Globus pallidus (tissue), 1 donor: ENCODE data around the gene SACM1L.

ENCODE experiments used
- DNase-seq: peaks from one replicate; pipeline ENCODE4 v3.0.0-alpha.2; 2015; ENCODE audit warnings: low spot score

SACM1L gene, protein sequence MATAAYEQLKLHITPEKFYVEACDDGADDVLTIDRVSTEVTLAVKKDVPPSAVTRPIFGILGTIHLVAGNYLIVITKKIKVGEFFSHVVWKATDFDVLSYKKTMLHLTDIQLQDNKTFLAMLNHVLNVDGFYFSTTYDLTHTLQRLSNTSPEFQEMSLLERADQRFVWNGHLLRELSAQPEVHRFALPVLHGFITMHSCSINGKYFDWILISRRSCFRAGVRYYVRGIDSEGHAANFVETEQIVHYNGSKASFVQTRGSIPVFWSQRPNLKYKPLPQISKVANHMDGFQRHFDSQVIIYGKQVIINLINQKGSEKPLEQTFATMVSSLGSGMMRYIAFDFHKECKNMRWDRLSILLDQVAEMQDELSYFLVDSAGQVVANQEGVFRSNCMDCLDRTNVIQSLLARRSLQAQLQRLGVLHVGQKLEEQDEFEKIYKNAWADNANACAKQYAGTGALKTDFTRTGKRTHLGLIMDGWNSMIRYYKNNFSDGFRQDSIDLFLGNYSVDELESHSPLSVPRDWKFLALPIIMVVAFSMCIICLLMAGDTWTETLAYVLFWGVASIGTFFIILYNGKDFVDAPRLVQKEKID

DNA sequence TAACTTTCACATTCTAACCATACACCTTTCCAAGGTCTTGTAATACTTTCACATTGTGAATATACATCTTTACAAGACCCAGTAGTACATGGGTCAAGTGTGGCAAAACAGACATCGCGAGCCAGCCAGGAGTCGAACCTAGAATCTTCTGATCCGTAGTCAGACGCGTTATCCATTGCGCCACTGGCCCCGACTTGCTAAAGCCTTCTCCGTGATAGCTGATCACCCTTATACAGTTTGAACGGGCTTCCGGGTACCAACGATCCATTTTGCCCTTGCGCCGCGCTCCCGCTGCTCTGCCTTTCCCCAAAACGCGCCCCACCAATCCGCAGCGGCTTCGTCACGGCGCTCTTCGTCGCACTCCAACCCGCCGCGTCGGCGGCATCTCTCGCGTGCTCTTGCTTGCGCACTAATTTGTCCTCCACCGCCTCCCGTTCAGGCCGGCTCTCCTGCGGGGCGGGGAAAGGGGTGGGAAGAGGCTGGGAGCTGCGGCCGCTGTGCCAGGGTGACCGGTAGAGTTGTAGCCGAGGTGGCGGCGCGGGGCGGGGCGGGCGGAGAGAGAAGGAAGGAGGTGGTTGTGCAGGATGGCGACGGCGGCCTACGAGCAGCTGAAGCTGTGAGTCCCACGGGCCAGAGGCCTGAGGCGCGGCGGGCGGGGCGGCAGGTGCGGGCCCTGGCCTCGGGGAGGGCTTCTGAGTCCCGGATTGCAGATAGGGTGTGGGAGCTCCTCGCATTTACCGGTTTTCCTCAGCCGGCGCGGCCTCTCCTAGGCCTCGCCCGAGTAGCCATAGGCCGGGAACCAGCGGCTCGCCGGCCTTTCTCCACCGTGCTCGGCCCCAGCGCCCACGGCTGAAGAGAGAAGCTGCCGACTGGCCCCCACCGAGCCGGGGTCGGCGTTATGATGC lies at the start of gene SACM1L:
Gene SACM1L (plus strand): TSS at position 515 of the 905 bp plus-strand sequence. CDS start 70 bp downstream, at position 585.
- DNase-seq, result peak; percentile 98

DNA sequence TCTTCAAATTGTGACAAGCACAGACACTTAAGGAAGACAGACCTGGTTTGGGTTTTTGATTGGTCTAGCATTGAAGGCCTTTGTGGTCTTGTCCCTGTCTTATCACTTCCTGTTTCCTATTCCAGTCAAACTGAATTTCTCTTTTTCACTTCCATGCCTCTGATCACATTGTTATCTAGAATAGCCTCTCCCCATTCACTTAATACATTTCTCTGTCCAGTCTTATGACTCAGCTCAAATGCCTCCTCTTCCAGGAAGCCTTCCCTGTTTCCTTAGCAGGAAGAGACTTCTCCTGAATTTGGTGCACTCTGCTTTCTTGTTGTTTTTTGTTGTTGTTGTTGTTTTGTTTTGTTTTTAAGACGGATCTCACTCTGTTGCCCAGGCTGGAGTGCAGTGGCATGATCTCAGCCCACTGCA lies 49.1 kb upstream of the SACM1L start:
- DNase-seq, result no peak

DNA sequence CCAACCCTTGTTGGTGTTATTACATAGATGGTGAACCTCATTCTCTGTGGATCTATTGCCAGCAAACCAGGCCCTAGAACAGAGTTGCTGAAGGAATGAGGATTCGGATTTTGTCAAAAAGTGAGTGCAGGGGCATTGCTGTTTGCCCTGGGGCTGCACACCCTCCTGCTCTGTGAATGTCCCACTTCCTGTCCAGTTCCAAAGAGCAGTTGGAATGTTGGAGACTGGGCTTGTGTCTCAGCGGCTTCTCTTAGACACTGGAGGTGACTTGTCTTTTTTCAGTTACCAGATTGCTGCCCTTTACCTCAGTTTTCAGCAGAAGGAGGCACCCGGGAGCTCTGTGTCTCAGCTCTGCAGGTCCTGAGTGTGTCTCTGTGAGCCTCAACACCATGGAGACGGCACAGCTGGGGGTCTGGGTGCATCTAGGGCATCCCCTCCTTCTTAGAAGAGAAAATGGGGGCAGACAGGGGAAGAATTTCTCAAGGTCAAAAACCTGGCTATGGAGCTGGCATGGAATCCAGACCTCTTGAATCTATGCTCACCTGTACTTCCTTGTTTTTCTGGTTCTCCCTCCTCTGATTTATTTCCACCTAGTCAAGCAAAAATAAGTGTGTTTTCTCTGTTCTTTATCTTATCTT lies 48.4 kb upstream of the SACM1L start:
- no peak for DNase-seq

DNA sequence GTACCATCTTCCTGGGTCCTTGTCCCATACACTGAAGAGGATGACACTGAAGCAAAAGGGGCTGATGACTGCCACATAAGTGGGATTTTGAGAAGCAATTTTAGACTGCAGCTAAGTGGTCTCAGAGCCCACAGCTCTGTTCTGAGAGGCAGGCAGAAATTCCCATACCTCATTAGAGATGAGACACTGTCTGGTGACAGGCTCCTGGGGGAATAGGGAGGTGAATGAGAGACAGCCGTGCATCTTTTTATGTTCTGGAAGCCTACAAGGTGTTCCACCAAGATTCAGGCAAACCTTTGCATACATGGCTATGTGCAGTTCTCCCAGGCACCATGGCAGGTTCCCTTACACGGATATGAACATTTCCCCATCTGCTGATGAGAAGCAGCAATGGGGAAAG lies 47.4 kb upstream of the SACM1L start:
- DNase-seq, result no peak

DNA sequence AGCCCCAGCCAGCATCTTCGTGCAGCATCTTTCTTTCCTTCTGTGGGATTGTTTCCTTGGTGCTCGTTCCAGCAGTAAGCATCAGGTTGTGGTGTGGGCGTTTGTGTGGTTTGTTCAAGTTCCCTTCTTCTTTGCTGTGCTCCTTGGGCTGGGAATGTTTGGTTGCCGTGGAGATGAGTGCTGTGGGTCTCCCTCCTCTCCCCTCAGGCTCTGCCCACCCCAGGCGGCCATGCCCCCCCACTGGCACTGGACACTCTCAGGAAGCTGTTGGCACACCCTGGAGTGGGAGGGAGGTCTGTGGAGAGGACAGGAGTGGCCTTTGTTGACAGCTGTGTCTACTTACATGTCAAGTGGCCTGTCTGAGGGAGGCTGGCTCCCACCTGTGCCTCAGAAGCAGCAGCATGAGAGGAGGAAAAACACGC lies 46.5 kb upstream of the SACM1L start:
- no peak for DNase-seq

DNA sequence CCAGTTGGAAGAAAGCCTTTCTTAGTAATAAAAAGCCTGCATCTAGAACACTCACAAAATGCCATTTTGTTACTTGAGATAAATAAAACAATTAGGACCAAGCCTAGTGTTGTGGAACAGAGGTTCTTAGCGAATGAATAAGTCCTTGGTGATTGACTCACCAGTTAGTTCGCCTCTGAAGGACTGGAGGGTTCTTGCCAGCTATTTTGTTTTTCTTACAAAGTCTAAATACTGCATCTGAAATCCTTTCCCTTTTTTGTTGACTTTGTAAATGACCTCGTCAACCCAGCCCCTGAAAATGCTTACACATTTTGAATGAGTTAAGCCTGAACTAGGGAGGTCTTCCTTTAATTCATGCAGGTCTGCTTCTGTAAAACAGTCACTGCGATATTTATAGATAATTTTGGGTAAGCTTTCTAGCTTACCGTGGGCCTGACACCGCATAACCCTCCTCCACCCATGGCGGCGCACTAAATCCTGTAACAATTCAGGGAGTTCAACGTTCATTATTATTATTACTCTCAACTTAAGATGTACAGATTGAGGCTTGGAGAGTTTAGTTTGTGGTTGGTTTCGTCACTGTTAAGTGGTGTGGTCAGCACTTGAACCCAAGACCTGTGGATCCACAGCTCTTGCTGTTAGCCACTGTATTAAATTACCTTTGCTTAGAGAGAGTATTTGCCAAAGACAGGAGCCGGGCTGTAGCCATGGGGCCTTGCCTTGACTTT lies 45.0 kb upstream of the SACM1L start:
- no peak for DNase-seq

DNA sequence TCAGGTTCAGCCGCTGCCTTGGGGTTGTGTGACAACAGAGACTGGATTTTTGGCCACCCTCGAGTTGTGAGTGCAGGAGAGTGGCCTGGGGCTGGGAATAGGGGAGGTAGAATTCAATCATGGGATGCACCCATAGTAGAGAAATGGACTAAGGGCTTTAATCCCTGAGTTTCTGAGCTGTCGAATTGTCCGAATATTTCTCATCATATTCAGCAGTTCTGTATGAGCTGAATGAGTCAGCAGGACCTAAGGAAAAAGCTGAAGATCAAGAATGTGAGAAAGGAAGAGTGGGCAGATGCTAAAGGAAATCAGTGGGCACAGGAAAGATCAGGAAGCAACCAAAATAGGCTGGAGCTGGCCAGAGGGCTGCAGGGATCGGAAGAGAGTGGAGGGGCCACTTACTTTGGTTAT lies 44.4 kb upstream of the SACM1L start:
- DNase-seq, result no peak

DNA sequence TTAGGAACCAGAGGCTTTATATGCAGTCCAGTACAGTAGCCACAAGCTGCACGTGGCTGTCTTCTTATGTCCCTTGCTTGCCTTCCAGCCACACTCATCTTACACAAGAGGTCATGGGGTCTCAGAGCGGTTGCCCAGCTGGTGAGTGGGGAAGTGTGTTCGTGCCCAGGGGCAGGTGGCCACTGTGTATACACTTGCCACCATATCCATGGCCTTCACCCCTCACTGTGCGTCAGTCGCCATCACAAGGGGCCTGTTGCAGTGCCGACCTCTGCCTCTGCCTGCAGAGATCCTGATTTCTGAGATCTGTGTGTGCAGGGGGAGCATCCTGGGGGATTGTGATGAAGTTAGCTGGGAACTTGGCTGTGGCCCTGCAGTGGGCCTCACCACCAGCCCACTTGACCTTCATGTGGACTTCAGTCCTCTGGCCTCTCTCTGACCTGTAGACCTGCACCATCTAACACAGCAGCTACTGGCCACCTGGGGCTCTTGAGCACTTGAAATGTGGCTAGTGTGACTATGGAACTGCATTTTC lies 43.1 kb upstream of the SACM1L start:
- DNase-seq, result no peak

DNA sequence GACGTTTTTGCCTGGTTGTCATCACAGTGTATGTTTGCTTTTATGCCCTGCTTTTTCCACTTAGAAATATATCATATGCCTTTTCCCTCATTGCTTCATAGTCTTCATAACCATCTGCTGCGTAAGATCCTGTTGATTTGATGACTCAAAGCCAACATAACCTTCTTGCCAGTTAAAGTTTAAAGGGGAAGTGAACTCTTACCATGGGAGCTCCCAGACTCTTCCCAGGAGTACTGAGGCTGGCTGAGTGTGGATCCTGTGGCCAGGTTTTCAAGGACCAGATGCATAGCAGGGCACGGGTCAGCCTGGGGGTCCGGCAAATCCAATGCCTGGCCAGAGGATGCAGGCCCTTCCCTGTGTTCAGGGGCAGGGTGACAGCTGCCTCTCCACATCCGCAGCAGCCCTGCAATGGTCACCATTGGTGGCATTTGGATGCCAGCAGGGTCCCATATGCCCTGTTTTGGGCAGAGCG lies 42.0 kb upstream of the SACM1L start:
- no peak for DNase-seq

DNA sequence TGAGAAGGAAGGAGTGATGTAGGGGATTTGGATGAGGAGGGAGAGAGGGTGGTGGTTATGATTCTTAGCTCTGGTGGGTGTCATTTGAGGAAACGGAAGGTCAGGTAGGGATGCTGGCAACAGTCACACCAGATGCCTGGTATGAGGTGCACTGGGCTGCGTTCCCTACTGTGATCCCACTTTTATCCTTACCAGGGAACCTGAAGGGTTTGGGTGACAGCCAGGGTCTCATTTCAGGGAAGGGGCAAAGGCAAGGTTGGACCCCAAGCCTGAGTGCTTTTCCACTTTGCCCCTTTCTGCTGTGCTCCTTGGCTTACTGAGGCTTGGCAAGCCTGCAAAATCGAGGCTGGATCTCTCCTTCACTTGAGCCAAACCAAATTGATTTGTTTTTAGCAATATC lies 36.0 kb upstream of the SACM1L start:
- no peak for DNase-seq

DNA sequence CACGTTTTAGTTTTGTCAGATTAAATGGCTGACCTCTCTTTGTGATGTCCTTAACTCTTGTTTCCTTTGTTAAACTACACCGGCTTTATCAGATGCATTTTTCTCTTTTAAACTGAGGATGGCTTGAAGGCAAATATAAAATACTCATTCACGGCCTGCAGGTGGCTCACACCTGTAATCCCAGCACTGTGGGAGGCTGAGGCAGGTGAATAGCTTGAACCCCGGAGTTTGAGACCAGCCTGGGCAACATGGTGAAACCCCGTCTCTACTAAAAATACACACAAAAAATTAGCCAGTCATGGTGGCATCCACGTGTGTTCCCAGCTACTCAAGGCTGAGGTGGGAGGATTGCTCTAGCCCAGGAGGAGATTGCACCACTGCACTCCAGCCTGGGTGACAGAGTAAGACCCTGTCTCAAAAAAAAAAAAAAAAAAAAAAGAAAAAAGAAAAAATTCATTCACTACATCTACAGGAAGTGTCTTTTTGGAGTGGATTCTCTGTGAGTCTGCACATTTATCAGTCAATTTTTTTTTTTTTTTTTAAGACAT lies 34.7 kb upstream of the SACM1L start:
- no peak for DNase-seq

DNA sequence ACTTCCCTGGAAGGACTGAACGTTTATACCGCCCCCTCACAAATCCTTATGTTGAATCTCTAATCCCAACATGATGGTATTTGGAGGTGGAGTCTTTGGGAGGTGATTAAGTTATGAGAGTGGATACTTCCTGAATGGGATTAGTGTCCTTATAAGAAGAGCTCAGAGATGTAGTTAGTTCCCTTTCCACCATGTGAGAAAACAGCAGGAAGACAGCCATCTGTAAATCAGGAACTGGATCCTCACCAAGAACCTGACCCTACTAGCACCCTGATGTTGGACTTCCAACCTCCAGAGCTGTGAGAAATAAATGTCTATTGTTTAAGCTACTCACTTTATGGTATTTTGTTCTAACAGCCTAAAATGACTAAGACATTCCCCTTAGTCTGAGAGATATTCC lies 33.3 kb upstream of the SACM1L start:
- no peak for DNase-seq

DNA sequence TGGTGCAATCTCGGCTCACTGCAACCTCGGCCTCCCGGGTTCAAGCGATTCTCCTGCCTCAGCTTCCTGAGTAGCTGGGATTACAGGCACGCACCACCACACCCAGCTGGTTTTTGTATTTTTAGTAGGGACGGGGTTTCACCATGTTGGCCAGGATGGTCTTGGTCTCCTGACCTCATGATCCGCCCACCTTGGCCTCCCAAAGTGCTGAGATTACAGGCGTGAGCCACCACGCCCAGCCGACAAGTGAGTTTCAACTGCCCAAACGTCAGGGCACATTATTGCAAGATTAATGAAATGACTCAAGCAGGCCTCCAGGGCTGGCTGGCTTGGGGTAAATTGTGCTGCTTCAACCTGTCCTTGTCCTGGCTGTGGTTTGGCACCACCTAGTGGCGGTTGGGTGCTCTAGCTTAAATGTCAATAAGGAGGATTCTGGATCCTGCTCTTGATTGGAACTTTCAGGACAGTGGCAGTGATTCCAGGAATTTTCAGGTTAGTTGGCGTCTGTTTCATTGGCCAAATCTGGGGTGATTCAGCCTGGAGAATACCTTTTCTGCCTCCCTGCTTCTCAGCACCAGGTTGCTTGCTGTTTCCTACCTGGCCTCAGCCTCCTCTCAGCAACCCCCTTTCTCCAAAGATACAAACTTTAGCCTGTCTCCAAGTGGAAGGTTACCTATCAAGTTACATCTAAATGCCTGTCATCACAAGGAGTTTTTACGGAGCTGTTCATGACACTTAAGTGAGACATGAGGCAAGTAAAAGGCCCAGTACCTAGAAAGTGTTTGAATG lies 32.4 kb upstream of the SACM1L start:
- peak; percentile 89 for DNase-seq

DNA sequence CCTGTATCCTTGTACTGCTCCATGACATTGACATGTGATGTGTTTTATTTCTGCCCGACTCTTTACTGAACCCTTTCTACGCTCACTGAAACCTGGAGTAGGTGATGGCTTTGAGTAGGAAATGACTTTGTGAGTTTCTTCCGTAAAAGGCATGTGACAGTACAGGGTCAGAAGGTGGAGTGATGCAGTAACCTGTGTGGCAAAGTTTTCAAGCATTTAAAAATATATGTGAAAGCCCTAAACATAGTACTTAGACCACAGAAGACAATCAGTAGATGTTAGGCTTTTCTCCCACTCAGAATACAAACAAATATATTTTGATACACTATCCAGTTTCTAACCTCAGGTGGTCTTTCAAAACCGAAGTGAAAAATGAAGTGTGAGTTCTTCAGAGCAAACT lies 31.3 kb upstream of the SACM1L start:
- DNase-seq, result no peak

DNA sequence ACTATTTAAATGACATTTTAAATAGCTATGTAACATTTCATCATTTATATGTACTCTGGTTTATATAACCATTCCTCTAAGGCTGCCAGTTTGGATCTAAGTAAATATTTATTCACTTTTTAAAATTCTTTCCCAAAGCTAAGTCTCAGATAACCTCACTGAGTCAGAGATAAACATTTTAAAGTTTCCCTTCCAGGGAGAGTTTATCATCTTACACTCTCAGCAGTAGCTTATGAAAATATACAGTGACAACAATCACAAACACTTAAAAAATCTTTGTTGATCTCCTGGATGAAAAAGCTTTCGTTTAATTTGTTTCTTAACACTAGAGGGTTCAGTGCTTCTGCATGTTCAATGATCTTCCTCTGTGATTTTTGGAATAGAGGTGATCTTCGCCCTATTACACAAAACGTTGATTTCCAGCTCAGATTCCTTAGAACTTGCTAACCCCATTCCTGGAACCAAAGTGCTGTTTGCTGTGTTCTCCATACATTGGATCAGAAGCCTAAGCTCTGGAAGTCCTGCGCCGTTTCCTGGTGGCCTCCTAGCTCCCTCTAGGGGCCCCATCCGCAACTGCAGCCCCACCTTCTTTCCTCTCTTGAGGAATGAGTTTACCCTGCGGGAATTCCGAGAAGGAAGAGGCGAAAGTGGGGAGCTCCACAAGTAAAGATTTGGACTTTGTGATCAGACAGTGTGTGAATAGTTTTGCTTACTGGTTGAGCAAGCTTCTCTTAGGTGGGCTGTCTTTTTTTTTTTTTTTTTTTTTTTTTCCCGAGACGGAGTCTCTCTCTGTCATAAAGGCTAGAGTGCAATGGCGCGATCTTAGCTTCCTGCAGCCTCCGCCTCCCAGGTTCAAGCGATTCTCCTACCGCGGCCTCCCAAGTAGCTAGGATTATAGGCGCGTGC lies 29.3 kb upstream of the SACM1L start:
- DNase-seq, result peak; percentile 57

DNA sequence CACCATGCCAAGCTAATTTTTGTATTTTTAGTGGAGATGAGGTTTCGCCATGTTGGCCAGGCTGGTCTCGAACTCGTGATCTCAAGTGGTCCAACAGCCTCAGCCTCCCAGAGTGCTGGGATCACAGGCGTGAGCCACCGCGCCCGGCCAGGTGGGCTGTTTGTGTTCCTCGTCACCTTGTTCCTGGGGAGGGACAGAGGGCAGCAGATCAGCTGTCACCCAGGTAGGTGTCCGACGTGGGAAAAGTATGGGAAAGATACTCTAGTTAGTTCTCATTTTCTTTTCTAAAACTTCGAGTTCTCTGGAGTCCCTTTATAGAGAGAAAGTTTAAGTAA lies 28.7 kb upstream of the SACM1L start:
- no peak for DNase-seq

DNA sequence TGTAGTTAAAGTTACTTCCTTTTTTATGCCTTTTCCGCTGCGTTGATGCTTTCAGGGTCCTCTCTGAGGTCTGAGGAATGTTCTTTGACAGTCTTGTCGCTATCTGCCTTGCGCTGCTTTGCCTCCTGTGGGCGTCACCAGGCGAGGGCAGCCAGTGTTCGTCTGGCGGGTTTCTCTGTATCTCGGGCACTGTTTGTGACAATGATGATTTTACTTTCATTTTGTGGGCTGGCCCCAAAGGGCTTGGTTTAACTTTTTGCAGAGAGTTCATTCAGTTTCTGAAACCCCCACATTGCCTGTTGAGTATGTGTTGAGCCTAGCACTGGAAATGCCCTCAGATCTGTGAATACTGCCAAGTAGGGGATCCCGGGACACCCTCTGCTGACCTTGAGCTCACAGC lies 24.6 kb upstream of the SACM1L start:
- no peak for DNase-seq

DNA sequence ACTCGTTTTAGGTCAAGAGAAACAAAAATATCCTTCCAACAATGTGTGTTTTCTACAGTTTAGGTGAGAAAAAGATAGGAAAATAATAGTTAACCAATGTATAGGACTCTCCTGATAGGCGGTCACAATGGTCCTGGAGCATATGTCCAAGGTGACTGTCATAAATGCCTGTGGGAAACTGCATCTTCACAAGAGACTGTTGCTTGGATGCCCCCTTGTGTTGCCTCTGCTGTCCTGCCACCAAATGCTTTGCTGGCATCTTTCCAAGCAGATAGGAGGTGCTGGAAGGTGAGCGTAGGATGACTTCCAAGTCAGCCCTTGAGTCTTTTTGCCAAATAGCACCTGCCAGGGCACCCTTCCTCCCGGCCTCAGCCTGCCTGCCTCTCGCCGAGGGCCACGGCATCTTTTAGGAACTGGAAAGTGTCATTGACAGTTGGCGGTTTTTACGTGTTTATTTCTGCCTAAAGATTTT lies 24.1 kb upstream of the SACM1L start:
- DNase-seq, result no peak
